Hypothalamus (tissue), 51 donors: ENCODE measurements around the gene STIM1.
"Not testable (repeated sequence)": the region's sequence is repeated elsewhere in the genome, so short reads cannot be mapped to it uniquely, and the experiment has no call there.

Experiments used
- DNase-seq, 51 donors: peaks; one replicate each; lab custom pipeline; 2025; lab: John Stamatoyannopoulos, UW

STIM1 gene

DNA sequence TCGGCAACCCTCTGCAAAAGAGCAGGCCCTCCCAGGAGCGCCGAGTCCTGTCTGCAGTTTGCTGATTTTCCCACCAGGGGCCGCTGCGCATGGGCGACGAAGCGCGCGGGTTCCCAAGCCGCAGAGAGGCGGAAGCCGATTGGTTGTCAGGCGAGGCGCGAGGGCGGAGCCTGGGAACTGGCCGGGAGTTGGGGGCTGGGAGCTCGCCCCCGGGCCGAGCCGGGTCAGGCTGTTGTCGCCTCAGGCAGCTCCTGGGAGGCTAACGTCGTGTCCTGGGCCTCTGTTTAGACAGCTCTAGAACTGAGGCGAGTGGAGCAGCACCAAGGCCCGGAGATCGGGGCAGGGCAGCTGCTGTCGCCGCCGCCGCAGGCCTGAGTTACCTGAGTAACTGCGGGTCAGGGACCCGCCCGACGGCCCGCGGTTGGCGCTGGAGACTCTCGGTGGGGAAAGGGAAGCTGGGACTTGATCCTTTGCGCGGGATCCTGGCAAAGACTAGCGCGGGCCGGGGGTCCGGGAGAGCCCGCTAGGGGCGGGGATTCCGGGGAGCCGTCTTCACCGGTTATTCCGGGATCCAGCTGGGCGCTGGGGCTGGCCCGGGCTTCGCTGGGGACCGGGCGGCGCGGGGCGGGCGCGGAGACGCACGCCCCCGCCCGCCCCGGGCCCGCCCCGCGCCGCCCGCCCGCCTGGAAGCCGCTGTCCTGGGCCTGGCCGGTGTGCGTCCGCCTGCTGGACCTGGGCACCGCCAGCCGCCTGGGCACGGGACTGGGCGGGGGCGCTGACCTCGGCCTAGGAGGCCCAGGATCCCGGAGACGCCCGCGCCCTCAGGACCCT is at the start of gene STIM1:
TSS of gene STIM1 (plus strand) at position 688 of the 831 bp plus-strand sequence. CDS start 607 bp downstream, outside the sequence.
- DNase-seq = peak; percentile 61 to 96 (median 89)

GRCh38 chr11:3807909-3808860 is 47.3 kb upstream of the STIM1 start, which contains the start of gene PGAP2:
Gene PGAP2, plus strand, starts transcription at chr11:3808560. Its CDS starts 2,700 bp downstream, at chr11:3811260.
- DNase-seq = peak in 29 of 51 donors; percentile 10 to 62 (median 36)

GRCh38 chr11:3808861-3809623 is 46.4 kb upstream of the STIM1 start:
- DNase-seq = no peak

- DNase-seq = no peak
Observed at GRCh38 chr11:3809624-3809928, 45.9 kb upstream of the STIM1 start.

- DNase-seq = no peak
Observed at GRCh38 chr11:3810446-3810845, 45.0 kb upstream of the STIM1 start.

- no peak for DNase-seq
Observed at GRCh38 chr11:3810951-3811350, 44.5 kb upstream of the STIM1 start.

DNA sequence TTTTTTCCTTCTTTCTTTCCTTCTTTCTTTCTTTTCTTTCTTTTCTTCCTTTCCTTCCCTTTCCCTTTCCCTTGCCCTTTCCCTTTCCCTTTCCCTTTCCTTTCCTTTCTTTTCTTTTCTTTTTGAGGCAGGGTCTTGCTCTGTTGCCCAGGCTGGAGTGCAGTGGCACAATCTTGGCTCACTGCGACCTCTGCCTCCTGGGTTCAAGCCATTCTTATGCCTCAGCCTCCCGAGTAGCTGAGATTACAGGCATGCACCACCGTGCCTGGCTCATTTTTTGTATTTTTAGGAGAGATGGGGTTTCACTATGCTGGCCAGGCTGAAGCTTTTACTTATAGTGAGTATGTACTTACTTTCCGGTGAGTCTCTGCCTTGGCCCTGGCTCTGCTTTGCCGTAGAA is 40.6 kb upstream of the STIM1 start:
- DNase-seq = not testable (repeated sequence)

DNA sequence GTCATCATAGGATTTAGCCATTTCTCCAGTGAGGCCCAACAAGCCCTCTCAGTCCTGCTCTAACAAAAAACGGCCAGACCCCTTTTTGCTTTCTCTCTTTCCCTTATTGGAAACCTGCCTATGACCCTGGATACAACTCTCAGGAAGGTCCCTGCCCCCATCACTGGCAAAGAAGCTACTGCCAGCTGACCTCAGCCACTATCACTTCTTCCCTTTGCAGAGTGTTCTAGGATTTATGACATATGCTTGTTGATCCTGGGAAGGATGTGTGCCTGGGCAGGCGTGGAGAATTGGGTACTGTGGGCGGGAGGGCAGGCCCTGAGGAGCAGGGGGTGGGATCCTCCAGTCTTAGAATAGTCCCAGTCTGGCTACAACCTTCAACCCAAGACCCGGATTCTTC is 39.6 kb upstream of the STIM1 start:
- DNase-seq = no peak

DNA sequence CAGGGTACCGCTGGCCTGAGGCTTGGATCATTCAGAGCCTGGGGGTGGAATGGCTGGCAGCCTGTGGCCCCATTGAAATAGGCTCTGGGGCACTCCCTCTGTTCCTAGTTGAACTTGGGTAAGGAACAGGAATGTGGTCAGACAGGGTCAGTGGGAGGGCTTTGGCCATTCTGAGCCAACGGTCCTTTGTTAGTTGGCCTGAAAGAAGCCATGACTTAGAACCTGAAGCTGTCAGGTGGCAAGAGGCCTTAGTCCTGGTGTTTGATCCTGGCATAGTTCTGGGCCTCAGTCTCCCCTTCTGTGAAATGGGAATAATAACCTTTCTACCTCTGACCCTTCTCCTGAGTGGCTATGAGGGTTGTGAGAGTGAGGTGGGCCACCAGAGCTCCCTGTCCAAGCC is 38.8 kb upstream of the STIM1 start:
- DNase-seq = no peak

- DNase-seq = no peak
Observed at GRCh38 chr11:3817181-3817800, 38.2 kb upstream of the STIM1 start.

GRCh38 chr11:3820971-3821370 is 34.5 kb upstream of the STIM1 start:
- no peak for DNase-seq

GRCh38 chr11:3822312-3822711 is 33.2 kb upstream of the STIM1 start:
- DNase-seq = no peak

DNA sequence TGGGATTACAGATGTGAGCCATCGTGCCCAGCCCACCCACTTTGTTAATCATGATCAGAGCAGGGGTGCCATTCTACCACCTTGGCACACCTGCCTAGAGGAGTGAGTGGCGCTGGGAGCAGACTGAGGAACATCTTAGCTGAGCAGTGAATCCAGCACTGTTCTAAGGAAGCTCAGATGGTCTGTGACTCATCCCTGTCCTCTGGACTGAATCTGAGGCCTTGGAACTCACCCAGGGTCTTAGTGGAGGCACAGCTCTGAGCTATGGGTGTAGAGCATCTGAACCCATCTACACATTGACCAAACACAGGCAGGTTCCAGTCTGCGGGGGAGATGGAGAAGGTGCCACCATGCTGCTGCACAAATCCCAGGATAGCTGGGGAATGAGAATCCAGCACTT is 32.2 kb upstream of the STIM1 start:
- DNase-seq = no peak

GRCh38 chr11:3823762-3824506 is 31.5 kb upstream of the STIM1 start:
- DNase-seq = no peak

GRCh38 chr11:3824714-3825472 is 30.6 kb upstream of the STIM1 start:
- DNase-seq = peak in 27 of 51 donors; percentile 8 to 77 (median 52)

- DNase-seq = peak in 1 of 51 donors; percentile 19
Observed at GRCh38 chr11:3825473-3826154, 29.9 kb upstream of the STIM1 start.

GRCh38 chr11:3826721-3827120 is 28.7 kb upstream of the STIM1 start:
- DNase-seq = peak in 34 of 51 donors; percentile 24 to 90 (median 71)
